Neural cell (in vitro differentiated cells): ENCODE results near the gene BHLHE23.

ENCODE experiments used
- EP300 ChIP-seq: fragments of 450-650 bp; conservative IDR thresholded peaks from 2 replicates; pipeline ENCODE4 v1.6.1; 2014; ENCODE audit warnings: antibody characterized with exemption, mild to moderate bottlenecking, moderate library complexity; ENCODE audit not compliant: poor library complexity, severe bottlenecking
- EZH2 ChIP-seq: fragments of 200-600, 300-800 bp; shearing (Covaris generic), sonication (generic); IDR thresholded peaks from 2 replicates; pipeline ENCODE4 v1.6.1; 2014; ENCODE audit warnings: antibody characterized with exemption, low read length, borderline replicate concordance, mild to moderate bottlenecking; ENCODE audit not compliant: insufficient read depth, poor library complexity, severe bottlenecking
- MXI1 ChIP-seq: fragments of 450-650 bp; conservative IDR thresholded peaks from 2 replicates; pipeline ENCODE4 v1.6.1; 2014; ENCODE audit warnings: antibody characterized with exemption, mild to moderate bottlenecking; ENCODE audit not compliant: poor library complexity, severe bottlenecking
- RAD21 ChIP-seq: fragments of 450-650 bp; conservative IDR thresholded peaks from 2 replicates; pipeline ENCODE4 v1.6.1; 2014; ENCODE audit warnings: antibody characterized with exemption, mild to moderate bottlenecking, moderate library complexity
- TAF1 ChIP-seq: IDR thresholded peaks from 2 replicates; pipeline ENCODE4 v1.6.1; 2012; ENCODE audit warnings: low read depth
- TF ChIP-seq, protein P1 (sequence below): fragments of 450-650 bp; IDR thresholded peaks from 2 replicates; pipeline ENCODE4 v1.5.1; 2014; ENCODE audit warnings: antibody characterized with exemption, mild to moderate bottlenecking, moderate library complexity; ENCODE audit not compliant: poor library complexity, severe bottlenecking
- TF ChIP-seq, protein P2 (sequence below): IDR thresholded peaks from 2 replicates; pipeline ENCODE4 v1.6.1; 2012; ENCODE audit warnings: borderline replicate concordance

DNA sequence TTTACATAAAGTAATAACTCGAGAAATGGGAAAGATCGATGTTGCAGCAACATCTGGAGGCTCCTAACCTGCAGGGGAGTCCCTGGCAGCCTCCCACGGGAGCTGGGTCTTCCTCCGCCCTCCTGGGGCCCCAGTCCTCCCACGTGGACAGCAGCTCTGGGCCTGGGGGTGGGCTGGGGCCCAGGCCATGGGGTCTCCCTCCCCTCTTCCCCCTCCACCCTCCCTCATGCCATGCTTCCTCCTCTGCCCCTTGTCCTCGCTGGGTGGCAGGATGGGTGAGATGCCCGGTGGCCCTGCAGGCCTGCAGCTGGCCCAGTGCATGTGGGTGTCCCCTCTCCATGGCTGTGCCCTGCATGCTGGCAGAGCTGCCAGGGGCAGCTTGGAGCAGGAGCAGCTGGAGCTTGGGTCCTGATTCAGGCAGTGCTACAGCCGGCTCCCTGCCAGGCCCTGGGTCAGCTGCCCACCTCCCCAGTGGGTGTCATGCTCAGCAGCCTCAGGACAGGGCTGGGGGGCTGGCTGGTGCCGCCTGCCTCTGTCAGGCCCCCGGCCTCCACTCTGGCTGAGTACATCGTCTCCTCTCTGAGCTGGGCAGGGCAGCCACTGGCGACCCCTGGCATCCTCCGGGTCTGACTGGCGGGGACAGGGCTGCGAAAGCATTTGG is 48.9 kb upstream of the BHLHE23 start:
- no peak for TF ChIP-seq EZH2
- TF ChIP-seq, protein P1, sequence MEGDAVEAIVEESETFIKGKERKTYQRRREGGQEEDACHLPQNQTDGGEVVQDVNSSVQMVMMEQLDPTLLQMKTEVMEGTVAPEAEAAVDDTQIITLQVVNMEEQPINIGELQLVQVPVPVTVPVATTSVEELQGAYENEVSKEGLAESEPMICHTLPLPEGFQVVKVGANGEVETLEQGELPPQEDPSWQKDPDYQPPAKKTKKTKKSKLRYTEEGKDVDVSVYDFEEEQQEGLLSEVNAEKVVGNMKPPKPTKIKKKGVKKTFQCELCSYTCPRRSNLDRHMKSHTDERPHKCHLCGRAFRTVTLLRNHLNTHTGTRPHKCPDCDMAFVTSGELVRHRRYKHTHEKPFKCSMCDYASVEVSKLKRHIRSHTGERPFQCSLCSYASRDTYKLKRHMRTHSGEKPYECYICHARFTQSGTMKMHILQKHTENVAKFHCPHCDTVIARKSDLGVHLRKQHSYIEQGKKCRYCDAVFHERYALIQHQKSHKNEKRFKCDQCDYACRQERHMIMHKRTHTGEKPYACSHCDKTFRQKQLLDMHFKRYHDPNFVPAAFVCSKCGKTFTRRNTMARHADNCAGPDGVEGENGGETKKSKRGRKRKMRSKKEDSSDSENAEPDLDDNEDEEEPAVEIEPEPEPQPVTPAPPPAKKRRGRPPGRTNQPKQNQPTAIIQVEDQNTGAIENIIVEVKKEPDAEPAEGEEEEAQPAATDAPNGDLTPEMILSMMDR: no peak
- TF ChIP-seq TAF1: no peak
- TF ChIP-seq EP300: no peak
- TF ChIP-seq RAD21: no peak
- TF ChIP-seq, protein P2, sequence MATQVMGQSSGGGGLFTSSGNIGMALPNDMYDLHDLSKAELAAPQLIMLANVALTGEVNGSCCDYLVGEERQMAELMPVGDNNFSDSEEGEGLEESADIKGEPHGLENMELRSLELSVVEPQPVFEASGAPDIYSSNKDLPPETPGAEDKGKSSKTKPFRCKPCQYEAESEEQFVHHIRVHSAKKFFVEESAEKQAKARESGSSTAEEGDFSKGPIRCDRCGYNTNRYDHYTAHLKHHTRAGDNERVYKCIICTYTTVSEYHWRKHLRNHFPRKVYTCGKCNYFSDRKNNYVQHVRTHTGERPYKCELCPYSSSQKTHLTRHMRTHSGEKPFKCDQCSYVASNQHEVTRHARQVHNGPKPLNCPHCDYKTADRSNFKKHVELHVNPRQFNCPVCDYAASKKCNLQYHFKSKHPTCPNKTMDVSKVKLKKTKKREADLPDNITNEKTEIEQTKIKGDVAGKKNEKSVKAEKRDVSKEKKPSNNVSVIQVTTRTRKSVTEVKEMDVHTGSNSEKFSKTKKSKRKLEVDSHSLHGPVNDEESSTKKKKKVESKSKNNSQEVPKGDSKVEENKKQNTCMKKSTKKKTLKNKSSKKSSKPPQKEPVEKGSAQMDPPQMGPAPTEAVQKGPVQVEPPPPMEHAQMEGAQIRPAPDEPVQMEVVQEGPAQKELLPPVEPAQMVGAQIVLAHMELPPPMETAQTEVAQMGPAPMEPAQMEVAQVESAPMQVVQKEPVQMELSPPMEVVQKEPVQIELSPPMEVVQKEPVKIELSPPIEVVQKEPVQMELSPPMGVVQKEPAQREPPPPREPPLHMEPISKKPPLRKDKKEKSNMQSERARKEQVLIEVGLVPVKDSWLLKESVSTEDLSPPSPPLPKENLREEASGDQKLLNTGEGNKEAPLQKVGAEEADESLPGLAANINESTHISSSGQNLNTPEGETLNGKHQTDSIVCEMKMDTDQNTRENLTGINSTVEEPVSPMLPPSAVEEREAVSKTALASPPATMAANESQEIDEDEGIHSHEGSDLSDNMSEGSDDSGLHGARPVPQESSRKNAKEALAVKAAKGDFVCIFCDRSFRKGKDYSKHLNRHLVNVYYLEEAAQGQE: no peak
- no peak for TF ChIP-seq MXI1
